Effector CD8-positive, alpha-beta T cell (primary cell): Measurements from ENCODE around the gene ZBTB34.
A peak's percentile ranks its signal among the peaks of the same experiment; 100 is the strongest.

Experiments used
- DNase-seq: peaks from one replicate; lab custom pipeline; 2025; lab: John Stamatoyannopoulos, UW

ZBTB34 gene

GRCh38 chr9:126876531-126876930, 16.1 kb downstream of the ZBTB34 start:
- DNase-seq, result no peak

GRCh38 chr9:126877418-126877817, 17.0 kb downstream of the ZBTB34 start:
- DNase-seq, result no peak

GRCh38 chr9:126879288-126879687, 18.8 kb downstream of the ZBTB34 start:
- no peak for DNase-seq

GRCh38 chr9:126880226-126880946, 19.9 kb downstream of the ZBTB34 start:
- no peak for DNase-seq

GRCh38 chr9:126880947-126881332, 20.5 kb downstream of the ZBTB34 start:
- no peak for DNase-seq

- DNase-seq, result no peak
Observed at GRCh38 chr9:126882746-126883145, 22.3 kb downstream of the ZBTB34 start.

GRCh38 chr9:126883636-126884035, 23.2 kb downstream of the ZBTB34 start:
- no peak for DNase-seq

GRCh38 chr9:126885131-126885641, 24.7 kb downstream of the ZBTB34 start:
- DNase-seq, result no peak

GRCh38 chr9:126886034-126886822, 25.8 kb downstream of the ZBTB34 start:
- DNase-seq, result no peak

- DNase-seq, result no peak
Observed at GRCh38 chr9:126886897-126887296, 26.5 kb downstream of the ZBTB34 start.

- no peak for DNase-seq
Observed at GRCh38 chr9:126891676-126892075, 31.2 kb downstream of the ZBTB34 start.

- DNase-seq, result no peak
Observed at GRCh38 chr9:126893079-126893478, 32.6 kb downstream of the ZBTB34 start.

GRCh38 chr9:126894052-126894603, 33.7 kb downstream of the ZBTB34 start:
- no peak for DNase-seq

- DNase-seq, result no peak
Observed at GRCh38 chr9:126902210-126902609, 41.8 kb downstream of the ZBTB34 start.

- DNase-seq, result no peak
Observed at GRCh38 chr9:126904586-126904985, 44.1 kb downstream of the ZBTB34 start.

GRCh38 chr9:126906091-126906490, 45.7 kb downstream of the ZBTB34 start:
- DNase-seq, result no peak

- no peak for DNase-seq
Observed at GRCh38 chr9:126907058-126907457, 46.6 kb downstream of the ZBTB34 start.

- peak; percentile 77 for DNase-seq
Observed at GRCh38 chr9:126914458-126915280, 54.2 kb downstream of the ZBTB34 start, which contains the start of gene RALGPS1. RALGPS1 (plus strand) TSS chr9:126914782; CDS start chr9:126962290, 47,508 bp downstream.

- peak; percentile 50 for DNase-seq
Observed at GRCh38 chr9:126915281-126915816, 54.9 kb downstream of the ZBTB34 start.

- no peak for DNase-seq
Observed at GRCh38 chr9:126915846-126916543, 55.6 kb downstream of the ZBTB34 start.

- no peak for DNase-seq
Observed at GRCh38 chr9:126916909-126917308, 56.5 kb downstream of the ZBTB34 start.
